SU-DHL-6 (cell line): ENCODE measurements around the gene ATP23.

Source experiments
- H2AFZ ChIP-seq: fragments of 200-600 bp; sonication (generic); 2 replicates; pipeline ENCODE4 v1.6.1; 2014; ENCODE audit warnings: low read depth, mild to moderate bottlenecking, moderate library complexity, mixed read lengths, antibody characterized with exemption, low read length; ENCODE audit not compliant: severe bottlenecking
- H3F3A ChIP-seq: fragments of 200-600 bp; shearing (Covaris generic); 2 replicates; pipeline ENCODE4 v1.6.0; 2016; ENCODE audit warnings: antibody characterized with exemption, mild to moderate bottlenecking; ENCODE audit not compliant: insufficient read depth
- H3K27ac ChIP-seq: fragments of 200-600 bp; sonication (generic); 2 replicates; pipeline ENCODE4 v1.5.1; 2016; ENCODE audit warnings: low read depth, mild to moderate bottlenecking, low read length, moderate library complexity, mixed read lengths
- H3K27me3 ChIP-seq: fragments of 200-600 bp; sonication (generic), shearing (Covaris generic); 2 replicates; pipeline ENCODE4 v1.6.0; 2014; ENCODE audit warnings: mild to moderate bottlenecking, low read length
- H3K36me3 ChIP-seq: fragments of 200-600 bp; sonication (generic); 2 replicates; pipeline ENCODE4 v1.6.1; 2014; ENCODE audit warnings: mild to moderate bottlenecking, low read length, mixed read lengths
- H3K4me2 ChIP-seq: fragments of 300-600, 200-600 bp; shearing (Covaris generic), sonication (generic); 2 replicates; pipeline ENCODE4 v1.6.0; 2014; ENCODE audit warnings: low read length, low read depth, mild to moderate bottlenecking; ENCODE audit not compliant: poor library complexity, severe bottlenecking
- H3K4me3 ChIP-seq: fragments of 200-600 bp; sonication (generic); 2 replicates; pipeline ENCODE4 v1.5.1; 2014; ENCODE audit warnings: antibody characterized with exemption, low read length, mild to moderate bottlenecking, mixed read lengths; ENCODE audit not compliant: insufficient read depth, poor library complexity, severe bottlenecking
- H3K79me2 ChIP-seq: fragments of 200-600 bp; sonication (generic); 2 replicates; pipeline ENCODE4 v1.6.1; 2014; ENCODE audit warnings: mild to moderate bottlenecking, low read length, moderate library complexity; ENCODE audit not compliant: insufficient read depth
- H3K9ac ChIP-seq: fragments of 200-600 bp; sonication (generic); 2 replicates; pipeline ENCODE4 v1.7.0; 2014; ENCODE audit warnings: mild to moderate bottlenecking, low read length
- H3K9me2 ChIP-seq: fragments of 200-600 bp; sonication (generic); replicated peaks from 2 replicates; pipeline ENCODE4 v1.6.1; 2014; ENCODE audit warnings: low read length; ENCODE audit not compliant: insufficient read depth
- H3K9me3 ChIP-seq: fragments of 200-600 bp; sonication (generic); 2 replicates; pipeline ENCODE4 v1.6.1; 2014; ENCODE audit warnings: low read length, mixed read lengths; ENCODE audit not compliant: insufficient read depth
- H4K20me1 ChIP-seq: fragments of 200-600 bp; sonication (generic); 2 replicates; pipeline ENCODE4 v1.6.1; 2014; ENCODE audit warnings: low read depth, mild to moderate bottlenecking, antibody characterized with exemption, low read length, moderate library complexity, mixed read lengths
- CTCF ChIP-seq: fragments of 200-600 bp; sonication (generic); IDR thresholded peaks from one replicate; pipeline ENCODE4 v1.5.1; 2017; ENCODE audit warnings: antibody characterized with exemption, mild to moderate bottlenecking, low read length, moderate library complexity; ENCODE audit not compliant: insufficient read depth, poor library complexity, severe bottlenecking
- EZH2phosphoT487 ChIP-seq: fragments of 200-600 bp; sonication (generic), shearing (Covaris generic); conservative IDR thresholded peaks from 2 replicates; pipeline ENCODE4 v1.6.1; 2018; ENCODE audit warnings: mild to moderate bottlenecking, antibody characterized with exemption, low read length, moderate library complexity, mixed read lengths

Gene ATP23

GRCh38 chr12:57894399-57895292, 46.7 kb upstream of the ATP23 start:
- H3K9me2 ChIP-seq = no peaks in the 10 kb centered on the region
- TF ChIP-seq CTCF (no peak), EZH2phosphoT487 (no peak)
- H3K9ac ChIP-seq = no peak overlapping the region
- no peak overlapping the region for H3K4me3 ChIP-seq
- H4K20me1 ChIP-seq = no peaks in the 10 kb centered on the region
- H3F3A ChIP-seq = peaks cover 4% of the 10 kb centered on the region
- no peaks in the 10 kb centered on the region for H3K27me3 ChIP-seq
- no peaks in the 10 kb centered on the region for H3K9me3 ChIP-seq
- no peaks in the 10 kb centered on the region for H3K36me3 ChIP-seq
- H2AFZ ChIP-seq = no peak overlapping the region
- H3K27ac ChIP-seq = no peak overlapping the region
- no peaks in the 10 kb centered on the region for H3K79me2 ChIP-seq
- H3K4me2 ChIP-seq = no peak overlapping the region

GRCh38 chr12:57895389-57896114, 45.8 kb upstream of the ATP23 start:
- Histone ChIP-seq H3K9ac (no peak overlapping the region), H3K36me3 (no peaks in the 10 kb centered on the region), H3K9me2 (no peaks in the 10 kb centered on the region), H3K9me3 (no peaks in the 10 kb centered on the region), H3K79me2 (no peaks in the 10 kb centered on the region), H3K4me3 (no peak overlapping the region), H3K27ac (no peak overlapping the region), H2AFZ (no peak overlapping the region), H3K4me2 (no peak overlapping the region), H3K27me3 (no peaks in the 10 kb centered on the region), H4K20me1 (no peaks in the 10 kb centered on the region), H3F3A (peaks cover 4% of the 10 kb centered on the region)
- no peak for TF ChIP-seq EZH2phosphoT487
- TF ChIP-seq CTCF = no peak

DNA sequence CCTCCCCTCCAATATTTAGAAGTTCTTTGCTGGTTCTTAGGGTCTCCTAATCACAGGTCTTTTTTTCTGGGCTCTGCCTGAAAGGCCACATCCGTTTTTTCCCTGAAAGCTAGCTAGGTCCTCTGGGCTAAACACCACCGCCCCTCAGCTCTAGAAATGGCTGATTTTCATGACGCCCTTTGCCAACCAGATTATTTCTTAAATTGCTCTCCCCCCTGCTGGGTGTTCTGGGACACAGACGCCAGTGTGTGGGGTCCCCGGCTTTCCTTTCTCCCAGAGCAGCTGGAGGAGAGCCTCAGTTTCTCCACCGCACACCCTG, 45.3 kb upstream of the ATP23 start:
- H3K4me2 ChIP-seq = peak overlapping the region; percentile 35
- no peaks in the 10 kb centered on the region for H3K27me3 ChIP-seq
- no peak overlapping the region for H3K27ac ChIP-seq
- H3F3A ChIP-seq = peaks cover 4% of the 10 kb centered on the region
- TF ChIP-seq CTCF = no peak
- H3K36me3 ChIP-seq = no peaks in the 10 kb centered on the region
- no peaks in the 10 kb centered on the region for H3K79me2 ChIP-seq
- H3K9ac ChIP-seq = no peak overlapping the region
- H3K4me3 ChIP-seq = no peak overlapping the region
- H3K9me3 ChIP-seq = no peaks in the 10 kb centered on the region
- no peaks in the 10 kb centered on the region for H3K9me2 ChIP-seq
- no peak overlapping the region for H2AFZ ChIP-seq
- H4K20me1 ChIP-seq = no peaks in the 10 kb centered on the region
